ENCODE measurements around the gene C9orf152. TPM values are rescaled to one million over a fixed set of nuclear protein-coding genes. Genes with fewer than 3 reads are reported as not detected.

C9orf152 gene
- total RNA-seq, result not detected in 2 replicates

- no peak for TF ChIP-seq CTCF (IDR thresholded peaks at IDR 0.05; ENCODE audit: insufficient read depth, low read depth, low read length)
- no peak within 1 kb of the TSS for H3K4me3 ChIP-seq (ENCODE audit: low read depth, low read length)
- DNase-seq (ENCODE audit: low read depth), result no peak
These were observed at the start of gene C9orf152 for GRCh38 chr9:110208031-110208430. Gene C9orf152, minus strand, starts transcription at chr9:110208159. Its CDS starts 580 bp downstream, at chr9:110207579.

GRCh38 chr9:110257097-110257841 is 49.3 kb upstream of the C9orf152 start:
- no peak for TF ChIP-seq CTCF (IDR thresholded peaks at IDR 0.05; ENCODE audit: insufficient read depth, low read depth, low read length)
- peak overlapping the region; percentile 81 for H3K4me3 ChIP-seq (ENCODE audit: low read depth, low read length)
- DNase-seq (ENCODE audit: low read depth), result peak; percentile 27

GRCh38 chr9:110256380-110257096 is 48.6 kb upstream of the C9orf152 start, which contains the start of gene TXN:
Gene TXN, minus strand, starts transcription at chr9:110256507. Its CDS starts 72 bp downstream, at chr9:110256435.
- TF ChIP-seq CTCF (IDR thresholded peaks at IDR 0.05; ENCODE audit: insufficient read depth, low read depth, low read length), result no peak
- peak within 1 kb of the TSS; percentile 81 for H3K4me3 ChIP-seq (ENCODE audit: low read depth, low read length)
- peak; percentile 94 for DNase-seq (ENCODE audit: low read depth)

GRCh38 chr9:110255463-110256379 is 47.8 kb upstream of the C9orf152 start:
- no peak for TF ChIP-seq CTCF (IDR thresholded peaks at IDR 0.05; ENCODE audit: insufficient read depth, low read depth, low read length)
- H3K4me3 ChIP-seq (ENCODE audit: low read depth, low read length), result peak overlapping the region; percentile 81
- peak; percentile 58 for DNase-seq (ENCODE audit: low read depth)

GRCh38 chr9:110255034-110255462 is 47.1 kb upstream of the C9orf152 start:
- TF ChIP-seq CTCF (IDR thresholded peaks at IDR 0.05; ENCODE audit: insufficient read depth, low read depth, low read length), result no peak
- H3K4me3 ChIP-seq (ENCODE audit: low read depth, low read length), result peak overlapping the region; percentile 81
- no peak for DNase-seq (ENCODE audit: low read depth)

GRCh38 chr9:110254500-110254899 is 46.5 kb upstream of the C9orf152 start:
- H3K4me3 ChIP-seq (ENCODE audit: low read depth, low read length), result peak overlapping the region; percentile 81
- no peak for TF ChIP-seq CTCF (IDR thresholded peaks at IDR 0.05; ENCODE audit: insufficient read depth, low read depth, low read length)
- DNase-seq (ENCODE audit: low read depth), result no peak

Measured in fibroblast of villous mesenchyme (primary cell).